ENCODE data around the gene CFLAR. TPM values are rescaled to one million over a fixed set of nuclear protein-coding genes. Genes with fewer than 3 reads are reported as not detected.

The CFLAR gene
- polyA plus RNA-seq, 1 of the 3 experiments (the other 2 are of a cell fraction), result 23.7 TPM

- TF ChIP-seq USF1 (IDR thresholded peaks at IDR 0.05; ENCODE audit: borderline replicate concordance, low read depth) (no peak), SMC3 (IDR thresholded peaks at IDR 0.05; ENCODE audit: low read depth, low read length) (no peak), EP300 (IDR thresholded peaks at IDR 0.05; ENCODE audit: borderline replicate concordance in 1 of 2, low read depth in 1 of 2, low read length in 1 of 2) (no peak), ZBTB33 (IDR thresholded peaks at IDR 0.05; ENCODE audit: borderline replicate concordance, low read depth) (no peak), RFX5 (IDR thresholded peaks at IDR 0.05; ENCODE audit: low read length) (no peak), TAF1 (IDR thresholded peaks at IDR 0.05; ENCODE audit: borderline replicate concordance, low read depth, low read length) (no peak), GATA2 (CRISPR knock-in tag; IDR thresholded peaks at IDR 0.05) (no peak)
Observed at GRCh38 chr2:201109186-201109585, 6.8 kb upstream of the CFLAR start (continued).

- Histone ChIP-seq H3K79me2 (ENCODE audit: insufficient read depth) (peaks cover 8% of the 10 kb centered on the region; the same call in 1 of the 2 replicates), H3K36me3 (replicated peaks in 1 of 2; ENCODE audit: control insufficient read depth in 1 of 2, insufficient read depth in 2 of 2, low read length in 1 of 2) (no peaks in the 10 kb centered on the region), H3K27ac (ENCODE audit: low read depth in 2 of 2, low read length in 1 of 2) (no peak overlapping the region), H3K27me3 (ENCODE audit: insufficient read depth) (no peaks in the 10 kb centered on the region), H3K9ac (no peak overlapping the region), H3F3A (replicated peaks; ENCODE audit: insufficient read depth) (no peaks in the 10 kb centered on the region), H3K4me2 (no peak overlapping the region), H3K9me3 (no peaks in the 10 kb centered on the region), H3K9me2 (no peaks in the 10 kb centered on the region), H4K20me1 (ENCODE audit: insufficient read depth) (no peaks in the 10 kb centered on the region), H3K4me1 (ENCODE audit: control insufficient read depth in 1 of 2, insufficient read depth in 2 of 2, low read depth in 1 of 2, low read length in 1 of 2) (no peaks in the 10 kb centered on the region), H2AFZ (ENCODE audit: low read depth) (no peak overlapping the region), H3K4me3 (ENCODE audit: low read depth in 2 of 2, low read length in 1 of 2) (no peak overlapping the region)
- DNase-seq, result no peak
- CTCF ChIA-PET, result interaction anchor here (1.1 to 1.5 kb wide), 2 partner anchors 48 to 147 kb away, joined by 3 to 4 read pairs; partner anchors contain the start of gene ORC2
- POLR2A ChIA-PET, result no interaction called here
- TF ChIP-seq FOSL2 (IDR thresholded peaks at IDR 0.05; ENCODE audit: borderline replicate concordance, low read depth) (no peak), POLR2AphosphoS5 (IDR thresholded peaks at IDR 0.05; ENCODE audit: low read depth, low read length) (no peak), RCOR1 (IDR thresholded peaks at IDR 0.05; ENCODE audit: low read length) (no peak), RXRA (IDR thresholded peaks at IDR 0.05; ENCODE audit: borderline replicate concordance, low read depth) (no peak), SIN3A (IDR thresholded peaks at IDR 0.05; ENCODE audit: borderline replicate concordance, low read depth, low read length) (no peak), RAD21 (IDR thresholded peaks at IDR 0.05; ENCODE audit: low read length) (no peak), PBX3 (IDR thresholded peaks at IDR 0.05) (no peak), REST (IDR thresholded peaks at IDR 0.05; ENCODE audit: low read depth, low read length) (no peak), FOXM1 (IDR thresholded peaks at IDR 0.05; ENCODE audit: low read depth) (no peak), MEF2A (IDR thresholded peaks at IDR 0.05; ENCODE audit: borderline replicate concordance, low read depth) (no peak), GABPA (IDR thresholded peaks at IDR 0.05; ENCODE audit: low read depth) (no peak), ELF1 (IDR thresholded peaks at IDR 0.05) (no peak), TEAD4 (IDR thresholded peaks at IDR 0.05; ENCODE audit: borderline replicate concordance, insufficient read depth) (no peak)
Observed at GRCh38 chr2:201110615-201111014, 5.3 kb upstream of the CFLAR start.

Measured in SK-N-SH (cell line).